SK-N-MC (cell line): ENCODE data around the gene TDP1.

Experiments
- DNase-seq: peaks from one replicate; pipeline ENCODE4 v3.0.0-alpha.2; 2011; ENCODE audit warnings: low read depth, low spot score
- H3K27ac ChIP-seq: fragments of 200-600 bp; sonication (generic); 2 replicates; pipeline ENCODE4 v1.5.1; 2016; ENCODE audit warnings: mixed run types
- H3K36me3 ChIP-seq: fragments of 200-600 bp; sonication (generic); 2 replicates; pipeline ENCODE4 v1.6.1; 2017; ENCODE audit warnings: antibody characterized with exemption, low read length, mixed read lengths; ENCODE audit not compliant: insufficient read depth
- H3K4me3 ChIP-seq: fragments of 200-600 bp; sonication (generic); 2 replicates; pipeline ENCODE4 v1.5.1; 2016
- H3K9ac ChIP-seq: fragments of 200-600 bp; sonication (generic); 2 replicates; pipeline ENCODE4 v1.8.0; 2017; ENCODE audit warnings: mixed run types, mixed read lengths; ENCODE audit not compliant: insufficient read length
- H3K9me3 ChIP-seq: fragments of 200-600 bp; sonication (generic); 2 replicates; pipeline ENCODE4 v1.6.1; 2017; ENCODE audit warnings: low read depth, mild to moderate bottlenecking, antibody characterized with exemption, low read length, moderate library complexity, mixed read lengths
- EZH2 ChIP-seq: fragments of 200-600 bp; sonication (generic); IDR thresholded peaks from one replicate; pipeline ENCODE4 v1.6.1; 2017; ENCODE audit warnings: antibody characterized with exemption
- FOXP2 ChIP-seq: optimal IDR thresholded peaks from 2 replicates; pipeline ENCODE3; 2011; ENCODE audit warnings: mild to moderate bottlenecking, moderate library complexity; ENCODE audit not compliant: insufficient read depth; ENCODE audit errors: extremely low read length, control extremely low read depth
- POLR2AphosphoS5 ChIP-seq: IDR thresholded peaks from 2 replicates; pipeline ENCODE4 v1.6.1; 2012; ENCODE audit warnings: mild to moderate bottlenecking, low read depth, low read length, borderline replicate concordance

The TDP1 gene

DNA sequence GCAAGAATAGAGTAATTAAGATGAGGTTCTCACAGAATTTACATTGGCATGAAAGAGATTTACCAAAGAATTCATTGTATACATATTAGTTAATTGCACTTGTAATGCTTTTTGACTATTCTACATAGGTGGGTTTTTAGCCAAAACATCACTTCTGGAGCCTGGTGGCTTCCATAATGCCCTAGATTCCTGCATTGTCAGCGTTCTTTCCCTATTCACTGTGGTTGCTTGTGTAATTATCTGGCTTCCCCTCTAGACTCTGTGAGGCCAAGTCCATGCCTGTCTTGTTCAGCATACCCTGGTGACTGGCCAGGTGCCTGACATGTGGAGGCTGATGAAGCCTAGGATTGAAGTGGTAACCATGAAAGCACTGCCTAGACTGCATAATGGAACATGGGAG, 41.2 kb downstream of the TDP1 start:
- Histone ChIP-seq H3K9ac (no peak overlapping the region), H3K36me3 (peaks cover 59% of the 10 kb centered on the region), H3K27ac (no peak overlapping the region), H3K9me3 (no peaks in the 10 kb centered on the region), H3K4me3 (no peak overlapping the region)
- DNase-seq: no peak
- no peak for TF ChIP-seq FOXP2
- no peak for TF ChIP-seq POLR2AphosphoS5
- no peak for TF ChIP-seq EZH2

GRCh38 chr14:90000935-90001334, 45.2 kb downstream of the TDP1 start:
- no peaks in the 10 kb centered on the region for H3K9me3 ChIP-seq
- no peak for DNase-seq
- H3K9ac ChIP-seq: no peak overlapping the region
- no peak overlapping the region for H3K4me3 ChIP-seq
- TF ChIP-seq EZH2 (no peak), POLR2AphosphoS5 (no peak), FOXP2 (no peak)
- H3K36me3 ChIP-seq: peaks cover 21% of the 10 kb centered on the region
- no peak overlapping the region for H3K27ac ChIP-seq

DNA sequence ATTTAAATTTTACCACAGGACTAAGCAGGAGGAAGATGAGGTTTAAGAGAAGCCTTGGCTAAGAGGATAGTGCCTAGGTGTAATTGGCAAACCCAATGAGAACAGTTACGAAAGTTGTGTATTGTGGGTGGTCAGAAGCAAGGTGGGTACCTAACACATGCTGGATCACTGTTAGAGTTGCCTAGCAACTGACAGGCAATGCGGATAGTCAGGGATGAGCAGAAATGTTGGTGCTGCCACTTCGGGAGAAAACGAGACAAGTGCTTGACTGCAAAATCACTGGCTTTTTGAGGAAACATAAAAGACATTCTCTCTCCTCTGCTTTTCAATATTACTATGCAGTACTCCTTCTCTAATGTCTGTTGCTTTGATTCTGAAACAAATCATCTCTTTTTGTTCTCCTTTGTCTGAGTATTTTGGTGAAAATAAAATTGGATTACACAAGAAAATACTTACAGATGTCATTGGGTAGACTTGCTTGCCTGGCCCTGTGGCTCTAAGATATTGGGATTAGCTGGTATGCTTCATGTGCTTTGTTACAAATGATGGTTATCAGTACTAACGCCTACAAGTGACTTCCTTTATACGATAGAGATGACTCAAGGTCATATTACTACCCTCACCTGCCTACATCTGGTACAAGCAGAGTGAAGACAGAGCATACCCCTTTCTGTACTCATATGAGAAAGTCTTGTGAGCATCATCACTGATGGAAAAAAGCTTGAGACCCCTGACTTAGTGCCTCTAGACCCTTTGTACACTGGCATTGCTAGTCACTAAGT, 48.0 kb downstream of the TDP1 start:
- no peak overlapping the region for H3K9ac ChIP-seq
- TF ChIP-seq EZH2 (no peak), FOXP2 (no peak), POLR2AphosphoS5 (no peak)
- no peak overlapping the region for H3K27ac ChIP-seq
- peaks cover 5% of the 10 kb centered on the region for H3K36me3 ChIP-seq
- H3K9me3 ChIP-seq: no peaks in the 10 kb centered on the region
- H3K4me3 ChIP-seq: no peak overlapping the region
- no peak for DNase-seq

GRCh38 chr14:90005441-90005840, 49.7 kb downstream of the TDP1 start:
- no peak overlapping the region for H3K4me3 ChIP-seq
- H3K36me3 ChIP-seq: peaks cover 14% of the 10 kb centered on the region
- no peak overlapping the region for H3K9ac ChIP-seq
- no peaks in the 10 kb centered on the region for H3K9me3 ChIP-seq
- no peak overlapping the region for H3K27ac ChIP-seq
- TF ChIP-seq EZH2 (no peak), POLR2AphosphoS5 (no peak), FOXP2 (no peak)
- no peak for DNase-seq

GRCh38 chr14:90005939-90006530, 50.3 kb downstream of the TDP1 start:
- no peak for TF ChIP-seq POLR2AphosphoS5
- TF ChIP-seq FOXP2: no peak
- TF ChIP-seq EZH2: no peak
- H3K36me3 ChIP-seq: peaks cover 20% of the 10 kb centered on the region
- H3K27ac ChIP-seq: no peak overlapping the region
- H3K9me3 ChIP-seq: no peaks in the 10 kb centered on the region
- no peak for DNase-seq
- no peak overlapping the region for H3K9ac ChIP-seq
- H3K4me3 ChIP-seq: no peak overlapping the region

- Histone ChIP-seq H3K9ac (no peak overlapping the region), H3K4me3 (no peak overlapping the region), H3K36me3 (peaks cover 23% of the 10 kb centered on the region), H3K27ac (no peak overlapping the region), H3K9me3 (no peaks in the 10 kb centered on the region)
- TF ChIP-seq POLR2AphosphoS5 (no peak), FOXP2 (no peak)
- DNase-seq: no peak
Measured at GRCh38 chr14:90017371-90017770, 61.6 kb downstream of the TDP1 start.

DNA sequence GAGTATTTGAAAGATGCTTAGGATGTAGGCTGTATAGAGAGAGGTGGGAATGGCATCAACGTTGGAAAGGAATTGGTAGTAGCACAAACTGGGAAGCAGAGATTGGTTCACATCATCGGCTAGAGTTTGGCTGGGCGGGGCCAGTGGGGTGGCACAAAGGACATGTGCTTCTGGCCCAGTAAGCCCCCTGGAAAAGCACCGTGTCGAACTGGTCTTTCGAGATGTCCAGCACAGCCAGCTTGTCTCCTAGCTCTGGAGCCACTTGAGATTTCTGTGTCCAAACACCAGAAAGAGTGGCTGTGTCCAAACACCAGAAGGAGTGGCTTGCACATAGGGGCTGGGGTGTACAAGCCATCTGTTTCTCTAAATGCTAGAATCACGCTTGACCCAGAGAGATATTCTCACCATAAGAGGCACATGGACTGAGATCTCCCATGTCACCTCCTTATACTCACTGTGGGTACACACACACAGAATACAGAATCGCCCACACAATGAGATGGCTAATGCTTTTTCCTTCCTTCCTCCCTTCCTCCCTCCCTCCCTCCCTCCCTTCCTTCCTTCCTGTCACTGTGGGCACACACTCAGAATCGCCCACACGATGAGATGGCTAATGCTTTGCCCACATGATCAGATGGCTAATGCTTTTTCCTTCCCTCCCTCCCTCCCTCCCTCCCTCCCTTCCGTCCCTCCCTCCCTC, 64.2 kb downstream of the TDP1 start:
- Histone ChIP-seq H3K9ac (no peak overlapping the region), H3K27ac (no peak overlapping the region), H3K4me3 (no peak overlapping the region), H3K9me3 (no peaks in the 10 kb centered on the region), H3K36me3 (peaks cover 33% of the 10 kb centered on the region)
- DNase-seq: no peak
- TF ChIP-seq FOXP2 (no peak), EZH2 (no peak), POLR2AphosphoS5 (no peak)

- TF ChIP-seq POLR2AphosphoS5: no peak
- Histone ChIP-seq H3K4me3 (no peak overlapping the region), H3K36me3 (peaks cover 37% of the 10 kb centered on the region)
Measured at GRCh38 chr14:90023176-90023896, 67.6 kb downstream of the TDP1 start.

More at GRCh38 chr14:90023176-90023896, 67.6 kb downstream of the TDP1 start:
- DNase-seq: no peak
- Histone ChIP-seq H3K27ac (no peak overlapping the region), H3K9me3 (no peaks in the 10 kb centered on the region), H3K9ac (no peak overlapping the region)
